Mammary microvascular endothelial cell (primary cell): ENCODE results near the gene TAF11L7. TPM values are rescaled to one million over a fixed set of nuclear protein-coding genes. Genes with fewer than 3 reads are reported as not detected.

ENCODE experiments used
- total RNA-seq: library from RNA; depleted of rRNA; stranded (reverse); fragments of >200 nt; gene quantifications from 2 replicates; pipeline ENCODE4 v1.2.3, GENCODE V29; 2015

Gene TAF11L7
- total RNA-seq, result not detected in 2 replicates

DNA sequence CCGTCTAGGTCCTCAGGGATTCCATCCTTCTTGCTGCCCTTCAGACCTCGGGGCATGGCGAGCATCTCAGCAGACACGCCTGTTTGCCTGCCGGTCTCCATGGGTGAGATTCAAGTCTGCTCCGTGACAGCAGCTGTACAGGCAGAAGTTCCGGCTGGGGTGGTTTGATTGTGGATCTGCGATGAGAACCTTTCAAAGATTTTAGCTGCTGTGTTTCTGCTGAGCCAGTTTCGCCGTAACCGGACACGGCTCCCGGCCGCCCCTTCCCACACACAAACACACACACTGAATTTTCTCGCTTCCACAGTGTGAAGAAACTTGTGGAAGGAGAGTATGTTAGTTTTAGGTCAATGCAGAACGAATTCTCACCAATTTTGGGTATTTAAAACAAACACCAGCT lies at the start of gene TAF11L7:
Gene TAF11L7, minus strand, starts transcription at position 101 of the 400 bp plus-strand sequence.

DNA sequence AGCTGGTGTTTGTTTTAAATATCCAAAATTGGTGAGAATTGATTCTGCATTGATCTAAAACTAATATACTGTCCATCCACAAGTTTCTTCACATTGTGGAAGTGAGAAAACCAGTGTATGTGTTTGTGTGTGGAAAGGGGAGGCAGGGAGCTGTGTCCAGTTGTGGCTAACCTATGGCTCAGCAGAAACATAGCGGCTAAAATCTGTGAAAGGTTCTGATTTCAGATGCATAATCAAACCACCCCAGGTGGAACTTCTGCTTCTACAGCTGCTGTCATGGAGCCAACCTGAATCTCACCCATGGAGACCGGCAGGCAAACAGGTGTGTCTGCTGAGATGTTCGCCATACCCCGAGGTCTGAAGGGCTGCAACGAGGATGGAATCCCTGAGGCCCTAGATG lies 48.6 kb upstream of the TAF11L7 start, which contains the start of gene TAF11L14:
Gene TAF11L14, plus strand, starts transcription at position 301 of the 400 bp plus-strand sequence.

DNA sequence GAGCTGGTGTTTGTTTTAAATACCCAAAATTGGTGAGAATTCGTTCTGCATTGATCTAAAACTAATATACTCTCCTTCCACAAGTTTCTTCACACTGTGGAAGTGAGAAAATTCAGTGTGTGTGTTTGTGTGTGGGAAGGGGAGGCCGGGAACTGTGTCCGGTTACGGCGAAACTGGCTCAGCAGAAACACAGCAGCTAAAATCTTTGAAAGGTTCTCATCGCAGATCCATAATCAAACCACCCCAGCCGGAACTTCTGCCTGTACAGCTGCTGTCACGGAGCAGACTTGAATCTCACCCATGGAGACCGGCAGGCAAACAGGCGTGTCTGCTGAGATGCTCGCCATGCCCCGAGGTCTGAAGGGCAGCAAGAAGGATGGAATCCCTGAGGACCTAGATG lies 46.2 kb upstream of the TAF11L7 start, which contains the start of gene TAF11L13:
Gene TAF11L13, plus strand, starts transcription at position 301 of the 400 bp plus-strand sequence.

DNA sequence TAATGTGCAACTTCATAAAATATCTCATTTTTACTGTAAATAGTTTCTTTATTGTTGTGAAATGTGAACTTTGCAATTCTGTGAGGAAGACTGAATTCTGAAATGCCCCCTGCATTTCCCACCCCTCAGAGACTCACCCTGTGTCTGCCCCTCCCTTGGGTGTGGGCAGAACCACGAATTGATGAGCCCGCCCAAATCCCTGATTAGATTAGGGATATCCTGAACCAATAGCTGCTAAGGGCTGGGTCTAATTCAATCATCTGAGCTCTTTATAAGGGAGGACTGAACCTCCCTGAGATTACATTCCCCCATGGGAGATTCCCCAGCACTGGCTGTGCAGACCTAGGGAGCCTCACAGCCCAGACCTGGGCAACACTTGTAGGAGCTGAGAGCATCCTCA lies 24.5 kb upstream of the TAF11L7 start, which contains the start of gene TAF11L12:
Gene TAF11L12, plus strand, starts transcription at position 301 of the 400 bp plus-strand sequence.

DNA sequence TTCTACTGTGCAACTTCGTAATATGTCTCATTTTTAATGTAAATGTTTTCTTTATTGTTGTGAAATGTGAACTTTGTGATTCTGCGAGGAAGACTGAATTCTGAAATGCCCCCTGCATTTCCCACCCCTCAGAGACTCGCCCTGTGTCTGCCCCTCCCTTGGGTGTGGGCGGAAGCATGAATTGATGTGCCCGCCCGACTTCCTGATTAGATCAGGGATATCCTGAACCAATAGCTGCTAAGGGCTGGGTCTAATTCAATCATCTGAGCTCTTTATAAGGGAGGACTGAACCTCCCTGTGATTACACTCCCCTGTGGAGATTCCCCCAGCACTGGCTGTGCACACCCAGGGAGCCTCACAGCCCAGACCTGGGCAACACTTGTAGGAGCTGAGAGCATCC lies 18.3 kb upstream of the TAF11L7 start, which contains the start of gene TAF11L11:
Gene TAF11L11, plus strand, starts transcription at position 304 of the 400 bp plus-strand sequence.

DNA sequence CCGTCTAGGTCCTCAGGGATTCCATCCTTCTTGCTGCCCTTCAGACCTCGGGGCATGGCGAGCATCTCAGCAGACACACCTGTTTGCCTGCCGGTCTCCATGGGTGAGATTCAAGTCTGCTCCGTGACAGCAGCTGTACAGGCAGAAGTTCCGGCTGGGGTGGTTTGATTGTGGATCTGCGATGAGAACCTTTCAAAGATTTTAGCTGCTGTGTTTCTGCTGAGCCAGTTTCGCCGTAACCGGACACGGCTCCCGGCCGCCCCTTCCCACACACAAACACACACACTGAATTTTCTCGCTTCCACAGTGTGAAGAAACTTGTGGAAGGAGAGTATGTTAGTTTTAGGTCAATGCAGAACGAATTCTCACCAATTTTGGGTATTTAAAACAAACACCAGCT lies 12.2 kb upstream of the TAF11L7 start, which contains the start of gene TAF11L10:
Gene TAF11L10, minus strand, starts transcription at position 101 of the 400 bp plus-strand sequence.

DNA sequence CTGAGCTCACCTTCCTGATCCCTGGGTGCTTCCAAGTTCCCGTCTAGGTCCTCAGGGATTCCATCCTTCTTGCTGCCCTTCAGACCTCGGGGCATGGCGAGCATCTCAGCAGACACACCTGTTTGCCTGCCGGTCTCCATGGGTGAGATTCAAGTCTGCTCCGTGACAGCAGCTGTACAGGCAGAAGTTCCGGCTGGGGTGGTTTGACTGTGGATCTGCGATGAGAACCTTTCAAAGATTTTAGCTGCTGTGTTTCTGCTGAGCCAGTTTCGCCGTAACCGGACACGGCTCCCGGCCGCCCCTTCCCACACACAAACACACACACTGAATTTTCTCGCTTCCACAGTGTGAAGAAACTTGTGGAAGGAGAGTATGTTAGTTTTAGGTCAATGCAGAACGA lies 8.7 kb upstream of the TAF11L7 start, which contains the start of gene TAF11L9:
Gene TAF11L9, minus strand, starts transcription at position 140 of the 400 bp plus-strand sequence.

DNA sequence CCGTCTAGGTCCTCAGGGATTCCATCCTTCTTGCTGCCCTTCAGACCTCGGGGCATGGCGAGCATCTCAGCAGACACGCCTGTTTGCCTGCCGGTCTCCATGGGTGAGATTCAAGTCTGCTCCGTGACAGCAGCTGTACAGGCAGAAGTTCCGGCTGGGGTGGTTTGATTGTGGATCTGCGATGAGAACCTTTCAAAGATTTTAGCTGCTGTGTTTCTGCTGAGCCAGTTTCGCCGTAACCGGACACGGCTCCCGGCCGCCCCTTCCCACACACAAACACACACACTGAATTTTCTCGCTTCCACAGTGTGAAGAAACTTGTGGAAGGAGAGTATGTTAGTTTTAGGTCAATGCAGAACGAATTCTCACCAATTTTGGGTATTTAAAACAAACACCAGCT lies 5.3 kb upstream of the TAF11L7 start, which contains the start of gene TAF11L8:
Gene TAF11L8, minus strand, starts transcription at position 101 of the 400 bp plus-strand sequence.

Other genes with a start within 250 kb of the TAF11L7 start
- not detected in 2 replicates for gene TAF11L2, start 87.5 kb downstream of the TAF11L7 start, total RNA-seq
- gene TAF11L3, start 67.4 kb downstream of the TAF11L7 start, total RNA-seq, result not detected in 2 replicates
- not detected in 2 replicates for gene TAF11L4, start 64.0 kb downstream of the TAF11L7 start, total RNA-seq
- gene TAF11L5, start 60.5 kb downstream of the TAF11L7 start, total RNA-seq, result not detected in 2 replicates
- gene TAF11L6, start 57.1 kb downstream of the TAF11L7 start, total RNA-seq, result not detected in 2 replicates
- gene TAF11L8, start 5.2 kb upstream of the TAF11L7 start, total RNA-seq, result not detected in 2 replicates
- gene TAF11L9, start 8.6 kb upstream of the TAF11L7 start, total RNA-seq, result not detected in 2 replicates
- not detected in 2 replicates for gene TAF11L10, start 12.1 kb upstream of the TAF11L7 start, total RNA-seq
- not detected in 2 replicates for gene TAF11L11, start 18.4 kb upstream of the TAF11L7 start, total RNA-seq
- not detected in 2 replicates for gene TAF11L12, start 24.6 kb upstream of the TAF11L7 start, total RNA-seq
- gene TAF11L13, start 46.3 kb upstream of the TAF11L7 start, total RNA-seq, result not detected in 2 replicates
- not detected in 2 replicates for gene TAF11L14, start 48.7 kb upstream of the TAF11L7 start, total RNA-seq